Suprapubic skin (tissue), 4 donors: ENCODE measurements around the gene OR11G2. TPM values are rescaled to one million over a fixed set of nuclear protein-coding genes. Genes with fewer than 3 reads are reported as not detected.
"Not testable (repeated sequence)": the region's sequence is repeated elsewhere in the genome, so short reads cannot be mapped to it uniquely, and the experiment has no call there.

ENCODE experiments used
- DNase-seq, 2 donors: peaks; one replicate each; pipeline ENCODE4 v3.0.0-alpha.2; 2019; ENCODE audit warnings: low spot score in 2 of 2
- H3K27ac ChIP-seq: fragments of 200-600 bp; sonication (generic); one replicate; pipeline ENCODE4 v1.5.1; 2019
- H3K27me3 ChIP-seq: fragments of 200-600 bp; sonication (generic); one replicate; pipeline ENCODE4 v1.5.1; 2019
- H3K36me3 ChIP-seq: fragments of 200-600 bp; sonication (generic); one replicate; pipeline ENCODE4 v1.5.1; 2019
- H3K4me1 ChIP-seq: fragments of 200-600 bp; sonication (generic); one replicate; pipeline ENCODE4 v1.5.1; 2019
- H3K4me3 ChIP-seq: fragments of 200-600 bp; sonication (generic); one replicate; pipeline ENCODE4 v1.5.1; 2019; ENCODE audit warnings: mild to moderate bottlenecking
- H3K9me3 ChIP-seq: fragments of 200-600 bp; sonication (generic); one replicate; pipeline ENCODE4 v1.5.1; 2019
- EP300 ChIP-seq: sonication (generic); formaldehyde crosslinking; IDR thresholded peaks from one replicate; pipeline ENCODE4 v1.6.1; 2017; ENCODE audit warnings: antibody characterized with exemption
- POLR2A ChIP-seq, 2 donors: fragments of 450-650 bp; IDR thresholded peaks; one replicate each; pipeline ENCODE4 v1.6.1; 2017; ENCODE audit warnings: antibody characterized with exemption in 2 of 2, mild to moderate bottlenecking in 2 of 2, moderate library complexity in 2 of 2
- POLR2AphosphoS5 ChIP-seq, 3 donors: sonication (generic); formaldehyde crosslinking; IDR thresholded peaks; one replicate each; pipeline ENCODE4 v1.6.1; 2017; ENCODE audit warnings: antibody characterized with exemption in 3 of 3
- WGBS: methylation state at CpG from one replicate; pipeline ENCODE4 v1.1.5; 2018; 5-methylcytosine and 5-hydroxymethylcytosine counted together
- total RNA-seq, 4 donors: library from RNA; depleted of rRNA; stranded (reverse); fragments of >200 nt; gene quantifications; one replicate each; pipeline ENCODE4 v1.1.0, GENCODE V29; 2016
- TF ChIP-seq, protein P1 (sequence below), 2 donors: fragments of 200-600 bp in 1 of 2; fragments of 450-650 bp in 1 of 2; sonication (generic) in 1 of 2; IDR thresholded peaks; one replicate each; pipeline ENCODE4 v1.5.1; 2016 to 2019; ENCODE audit warnings: antibody characterized with exemption in 2 of 2, mild to moderate bottlenecking in 1 of 2, moderate library complexity in 1 of 2

Gene OR11G2
- total RNA-seq, 4 donors from 2014 or later = not detected

DNA sequence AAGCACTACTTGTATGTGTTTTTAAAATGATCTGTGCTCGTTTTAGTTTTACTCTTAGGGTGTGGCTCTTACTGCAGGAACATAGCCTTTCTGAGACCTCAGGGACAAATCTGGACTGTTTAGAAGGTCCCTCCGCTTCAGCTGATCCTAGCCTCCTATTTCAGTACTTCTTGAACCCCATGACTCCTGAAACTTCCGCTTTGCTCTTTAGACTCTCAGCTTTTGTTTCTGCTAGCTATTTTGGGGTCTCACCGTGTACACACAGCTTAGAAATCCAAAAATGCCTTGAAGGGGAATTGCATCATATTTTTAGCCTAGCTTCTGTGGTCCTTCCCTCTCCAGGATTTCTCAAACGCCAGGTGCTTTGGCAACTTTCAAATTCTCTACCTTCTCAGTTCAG, 8.3 kb downstream of the OR11G2 start:
- WGBS = 78% methylated on average over 5 of the region's 5 CpGs
- Histone ChIP-seq H3K27me3 (no peaks in the 10 kb centered on the region), H3K36me3 (no peaks in the 10 kb centered on the region), H3K4me3 (no peak overlapping the region), H3K9me3 (no peaks in the 10 kb centered on the region), H3K27ac (no peak overlapping the region), H3K4me1 (no peaks in the 10 kb centered on the region)
- TF ChIP-seq POLR2A (IDR thresholded peaks at IDR 0.05) (no peak), POLR2AphosphoS5 (IDR thresholded peaks at IDR 0.05) (no peak)
- no peak for DNase-seq

DNA sequence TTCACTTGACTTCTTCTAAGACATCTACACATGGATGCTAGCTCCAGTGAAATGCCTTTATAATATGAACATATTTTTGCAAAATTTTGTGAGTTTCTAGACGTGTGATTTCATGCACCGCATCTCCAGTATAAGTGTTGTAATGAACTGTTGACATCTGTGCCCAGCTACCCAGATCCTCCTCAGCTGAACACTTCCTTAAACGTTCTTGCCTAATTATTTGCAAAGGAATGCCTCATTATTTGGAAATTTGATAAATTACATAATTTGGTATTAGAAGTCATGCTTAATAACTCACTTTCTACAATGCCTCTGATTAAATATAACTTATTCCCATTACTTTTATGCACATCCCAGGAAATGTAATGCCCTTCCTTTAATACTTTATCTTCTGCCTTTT, 14.0 kb downstream of the OR11G2 start:
- TF ChIP-seq, protein P1, sequence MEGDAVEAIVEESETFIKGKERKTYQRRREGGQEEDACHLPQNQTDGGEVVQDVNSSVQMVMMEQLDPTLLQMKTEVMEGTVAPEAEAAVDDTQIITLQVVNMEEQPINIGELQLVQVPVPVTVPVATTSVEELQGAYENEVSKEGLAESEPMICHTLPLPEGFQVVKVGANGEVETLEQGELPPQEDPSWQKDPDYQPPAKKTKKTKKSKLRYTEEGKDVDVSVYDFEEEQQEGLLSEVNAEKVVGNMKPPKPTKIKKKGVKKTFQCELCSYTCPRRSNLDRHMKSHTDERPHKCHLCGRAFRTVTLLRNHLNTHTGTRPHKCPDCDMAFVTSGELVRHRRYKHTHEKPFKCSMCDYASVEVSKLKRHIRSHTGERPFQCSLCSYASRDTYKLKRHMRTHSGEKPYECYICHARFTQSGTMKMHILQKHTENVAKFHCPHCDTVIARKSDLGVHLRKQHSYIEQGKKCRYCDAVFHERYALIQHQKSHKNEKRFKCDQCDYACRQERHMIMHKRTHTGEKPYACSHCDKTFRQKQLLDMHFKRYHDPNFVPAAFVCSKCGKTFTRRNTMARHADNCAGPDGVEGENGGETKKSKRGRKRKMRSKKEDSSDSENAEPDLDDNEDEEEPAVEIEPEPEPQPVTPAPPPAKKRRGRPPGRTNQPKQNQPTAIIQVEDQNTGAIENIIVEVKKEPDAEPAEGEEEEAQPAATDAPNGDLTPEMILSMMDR (IDR thresholded peaks at IDR 0.05) = no peak
- no peak for TF ChIP-seq POLR2A (IDR thresholded peaks at IDR 0.05)
- TF ChIP-seq EP300 = no peak
- no peak for TF ChIP-seq POLR2AphosphoS5 (IDR thresholded peaks at IDR 0.05)
- 61% methylated on average over 3 of the region's 3 CpGs for WGBS

DNA sequence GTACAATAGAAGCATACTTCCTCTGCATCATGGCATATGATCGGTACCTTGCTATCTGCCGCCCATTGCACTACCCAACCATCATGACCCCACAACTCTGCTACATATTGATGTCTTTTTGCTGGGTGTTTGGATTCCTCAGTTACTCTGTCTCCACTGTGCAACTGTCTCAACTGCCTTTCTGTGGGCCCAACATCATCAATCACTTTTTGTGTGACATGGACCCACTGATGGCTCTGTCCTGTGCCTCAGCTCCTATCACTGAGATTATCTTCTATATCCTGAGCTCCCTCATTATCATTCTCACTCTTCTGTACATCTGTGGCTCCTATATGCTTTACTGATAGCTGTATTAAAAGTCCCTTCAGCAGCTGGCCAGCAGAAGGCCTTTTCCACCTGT, 18.9 kb downstream of the OR11G2 start:
- Histone ChIP-seq H3K36me3 (no peaks in the 10 kb centered on the region), H3K27ac (no peak overlapping the region), H3K4me1 (no peaks in the 10 kb centered on the region), H3K27me3 (no peaks in the 10 kb centered on the region), H3K9me3 (no peaks in the 10 kb centered on the region), H3K4me3 (no peak overlapping the region)
- no peak for TF ChIP-seq POLR2A (IDR thresholded peaks at IDR 0.05)
- no peak for TF ChIP-seq EP300
- TF ChIP-seq, protein P1 (IDR thresholded peaks at IDR 0.05) = no peak
- TF ChIP-seq POLR2AphosphoS5 (IDR thresholded peaks at IDR 0.05) = no peak
- no peak for DNase-seq
- 91% methylated on average over 2 of the region's 2 CpGs for WGBS

More for the DNA sequence above, 14.0 kb downstream of the OR11G2 start:
- no peaks in the 10 kb centered on the region for H3K9me3 ChIP-seq
- no peaks in the 10 kb centered on the region for H3K36me3 ChIP-seq
- no peak overlapping the region for H3K4me3 ChIP-seq
- DNase-seq = no peak
- H3K27me3 ChIP-seq = no peaks in the 10 kb centered on the region
- no peak overlapping the region for H3K27ac ChIP-seq
- no peaks in the 10 kb centered on the region for H3K4me1 ChIP-seq

DNA sequence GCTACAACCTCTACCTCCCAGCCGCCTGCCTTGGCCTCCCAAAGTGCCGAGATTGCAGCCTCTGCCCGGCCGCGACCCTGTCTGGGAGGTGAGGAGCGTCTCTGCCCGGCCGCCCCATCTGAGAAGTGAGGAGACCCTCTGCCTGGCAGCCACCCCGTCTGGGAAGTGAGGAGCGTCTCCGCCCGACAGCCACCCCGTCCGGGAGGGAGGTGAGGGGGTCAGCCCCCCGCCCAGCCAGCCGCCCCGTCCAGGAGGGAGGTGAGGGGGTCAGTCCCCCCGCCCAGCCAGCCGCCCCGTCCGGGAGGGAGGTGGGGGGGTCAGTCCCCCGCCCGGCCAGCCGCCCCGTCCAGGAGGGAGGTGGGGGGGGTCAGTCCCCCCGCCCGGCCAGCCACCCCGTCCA, 21.7 kb downstream of the OR11G2 start:
- DNase-seq, H3K36me3 ChIP-seq, H3K27me3 ChIP-seq, H3K27ac ChIP-seq, H3K4me1 ChIP-seq, H3K9me3 ChIP-seq, H3K4me3 ChIP-seq: not testable (repeated sequence)
- WGBS = no CpG with 5 or more reads among the region's 28 CpGs

DNA sequence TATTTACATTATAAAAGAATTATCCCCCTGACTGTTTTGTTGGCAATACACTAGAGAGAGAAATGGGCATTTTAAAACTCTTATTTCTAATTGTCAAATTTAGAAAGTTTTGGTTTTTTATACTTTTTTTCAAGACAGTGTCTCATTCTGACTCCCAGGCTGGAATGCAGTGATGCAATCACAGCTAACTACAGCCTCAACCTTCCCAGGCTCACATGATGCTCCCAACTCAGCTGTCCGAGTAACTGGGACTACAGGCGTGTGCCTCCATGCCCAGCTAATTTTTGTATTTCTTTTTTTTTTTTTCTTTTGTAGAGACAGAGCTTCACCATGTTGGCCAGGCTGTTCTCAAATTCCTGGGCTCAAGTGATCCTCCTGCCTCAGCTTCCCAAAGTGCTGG, 24.5 kb downstream of the OR11G2 start:
- Histone ChIP-seq H3K36me3 (no peaks in the 10 kb centered on the region), H3K27ac (no peak overlapping the region), H3K27me3 (no peaks in the 10 kb centered on the region), H3K9me3 (no peaks in the 10 kb centered on the region), H3K4me1 (no peaks in the 10 kb centered on the region), H3K4me3 (no peak overlapping the region)
- TF ChIP-seq, protein P1 (IDR thresholded peaks at IDR 0.05) = no peak
- TF ChIP-seq POLR2A (IDR thresholded peaks at IDR 0.05) (no peak), EP300 (no peak), POLR2AphosphoS5 (IDR thresholded peaks at IDR 0.05) (no peak)
- no peak for DNase-seq
- 86% methylated on average over 2 of the region's 2 CpGs for WGBS

DNA sequence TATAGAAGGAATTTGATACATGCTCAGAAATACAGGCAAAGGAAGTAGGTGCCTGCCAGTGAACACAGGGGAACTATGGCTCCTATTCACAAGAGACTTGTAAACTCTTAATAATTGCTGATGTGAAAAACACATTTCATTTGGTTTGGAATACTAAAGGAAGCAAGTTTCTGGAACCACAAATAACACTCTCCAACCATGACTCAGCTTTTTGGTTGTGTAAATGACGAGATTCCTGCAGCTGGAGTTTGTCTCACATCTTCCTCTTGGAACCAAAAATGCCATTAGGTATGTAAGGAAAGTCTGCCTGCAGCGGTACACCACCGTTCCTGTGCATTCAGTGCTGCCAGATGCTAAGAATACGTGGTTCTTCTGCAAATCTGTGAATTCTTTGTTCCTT, 28.3 kb downstream of the OR11G2 start:
- WGBS = 56% methylated on average over 4 of the region's 4 CpGs
- TF ChIP-seq POLR2A (IDR thresholded peaks at IDR 0.05) (no peak), POLR2AphosphoS5 (IDR thresholded peaks at IDR 0.05) (no peak), EP300 (no peak)
- TF ChIP-seq, protein P1 (IDR thresholded peaks at IDR 0.05) = no peak
- no peak overlapping the region for H3K27ac ChIP-seq

More for the DNA sequence above, 28.3 kb downstream of the OR11G2 start:
- Histone ChIP-seq H3K27me3 (no peaks in the 10 kb centered on the region), H3K36me3 (no peaks in the 10 kb centered on the region), H3K9me3 (no peaks in the 10 kb centered on the region), H3K4me1 (no peaks in the 10 kb centered on the region), H3K4me3 (no peak overlapping the region)
- no peak for DNase-seq
